Pancreas (tissue), 10 donors: Measurements from ENCODE around the gene ABAT. TPM values are rescaled to one million over a fixed set of nuclear protein-coding genes. Genes with fewer than 3 reads are reported as not detected.

Experiments
- ATAC-seq, 4 donors: fragments of 200-7000 bp; cut with Tn5 transposase; one replicate each; pipeline versions ENCODE4 v1.8.0 to v1.9.1; 2020; ENCODE audit warnings: mild to moderate bottlenecking in 4 of 4, moderate library complexity in 4 of 4
- DNase-seq, 6 donors: peaks; one replicate each; pipeline ENCODE4 v3.0.0-alpha.2; 2020
- FAIRE-seq: peaks from 2 replicates; lab custom pipeline; 2012; peaks lifted over from hg19 to GRCh38; lab: Jason Lieb, UNC
- H3K27ac ChIP-seq, 4 donors: fragments of 200-600 bp; sonication (generic); 1 replicate in 3 of 4; 2 replicates in 1 of 4; pipeline versions ENCODE4 v1.5.0 to v1.8.0; 2020
- H3K27me3 ChIP-seq, 4 donors: fragments of 200-600 bp; one replicate each; pipeline ENCODE4 v1.8.0; 2021
- H3K36me3 ChIP-seq, 3 donors: fragments of 200-600 bp; sonication (generic) in 1 of 3; one replicate each; pipeline versions ENCODE4 v1.5.0 to v1.8.0; 2020 to 2021
- H3K4me1 ChIP-seq, 3 donors: fragments of 200-600 bp; one replicate each; pipeline ENCODE4 v1.8.0; 2021
- H3K4me3 ChIP-seq, 4 donors: fragments of 200-600 bp; sonication (generic) in 2 of 4; one replicate each; pipeline versions ENCODE4 v1.5.0 to v1.8.0; 2020 to 2021
- H3K9me3 ChIP-seq, 4 donors: fragments of 200-600 bp; one replicate each; pipeline ENCODE4 v1.8.0; 2021
- CTCF ChIP-seq, 4 donors: fragments of 200-600 bp; sonication (generic) in 3 of 4; IDR thresholded peaks; one replicate each; pipeline versions ENCODE4 v1.5.0 to v1.8.0; 2021; ENCODE audit warnings: antibody characterized with exemption in 4 of 4
- WGBS, 2 donors: extraction: QIAGEN DNeasy Blood & Tissue Kit; methylation state at CpG; one replicate each; pipeline ENCODE4 v1.1.7; 2013; 5-methylcytosine and 5-hydroxymethylcytosine counted together
- intact Hi-C, 3 donors: fragments of 100-400 bp; cut with DNase I; formaldehyde crosslinking; loops; one replicate each; pipeline versions ENCODE4 v1.11.1 to v1.14.2; 2022
- polyA plus RNA-seq, 2 donors: library from polyadenylated mRNA; stranded (reverse); fragments of 200-250 nt; gene quantifications; one replicate each; pipeline ENCODE4 v1.2.3, GENCODE V29; 2013
- total RNA-seq, 6 donors: library from RNA; stranded (reverse); fragmentation: NEBNext Ultra II Directional in 4 of 6; extraction: Animal tissue kit (Norgen Biotek cat#: 25700) in 4 of 6; gene quantifications; one replicate each; pipeline versions ENCODE4 v1.2.1 to v1.2.4, GENCODE V29; 2021 to 2023
- donor health status: healthy with polysubstance abuse.
- donor health status: DM: no; HTN: no; CAD: no; lungs with moderate emphysema.
- donor health status: DM: no; HTN: no; CAD: no.
- donor health status: control.
- donor health status: control.
- donor health status: Bipolar disorder and iron deficiency.
- donor health status: DM: yes; HTN: yes; CAD: no.
- donor health status: DM: no; HTN: no; CAD: no.
- donor health status: DM: no; HTN: no; CAD: no.
- donor health status: DM: yes; HTN: yes; CAD: no.

ABAT gene
- total and polyA plus RNA-seq, 8 donors: 21.5 to 50.2 (median 29.1) TPM

- H3K27ac ChIP-seq: no peak overlapping the region
- WGBS, 2 donors: 95% methylated on average over 16 of the region's 16 CpGs
- peaks cover 4 to 42% (median 20%) of the 10 kb centered on the region in 3 donors for H3K36me3 ChIP-seq
- FAIRE-seq: no peak
- intact Hi-C loops: no loop called here
- no peak overlapping the region for H3K4me3 ChIP-seq
- H3K27me3 ChIP-seq: no peaks in the 10 kb centered on the region
- DNase-seq: no peak
- H3K4me1 ChIP-seq: no peaks in the 10 kb centered on the region
- no peak for ATAC-seq
- no peaks in the 10 kb centered on the region for H3K9me3 ChIP-seq
- TF ChIP-seq CTCF (IDR thresholded peaks at IDR 0.05): no peak
Observed at GRCh38 chr16:8628981-8629725, 45.3 kb upstream of the ABAT start.

- intact Hi-C loops: no loop called here
- H3K9me3 ChIP-seq: no peaks in the 10 kb centered on the region
Observed at GRCh38 chr16:8630255-8630953, 44.0 kb upstream of the ABAT start.

GRCh38 chr16:8631373-8631772 lies 43.0 kb upstream of the ABAT start:
- Histone ChIP-seq H3K27me3 (no peaks in the 10 kb centered on the region), H3K4me1 (no peaks in the 10 kb centered on the region), H3K27ac (peak overlapping the region in 1 of 4 donors; percentile 50), H3K36me3 (peaks cover 4 to 46% (median 20%) of the 10 kb centered on the region in 3 donors), H3K9me3 (no peaks in the 10 kb centered on the region), H3K4me3 (no peak overlapping the region)
- no peak for DNase-seq
- 89 to 93% methylated on average over 9 of the region's 9 CpGs for WGBS, 2 donors
- intact Hi-C loops: no loop called here
- ATAC-seq: no peak
- no peak for FAIRE-seq
- no peak for TF ChIP-seq CTCF (IDR thresholded peaks at IDR 0.05)

More at GRCh38 chr16:8630255-8630953, 44.0 kb upstream of the ABAT start:
- DNase-seq: no peak
- H3K4me3 ChIP-seq: no peak overlapping the region
- FAIRE-seq: no peak
- no peak overlapping the region for H3K27ac ChIP-seq
- H3K4me1 ChIP-seq: no peaks in the 10 kb centered on the region
- H3K27me3 ChIP-seq: no peaks in the 10 kb centered on the region
- peaks cover 4 to 45% (median 20%) of the 10 kb centered on the region in 3 donors for H3K36me3 ChIP-seq
- TF ChIP-seq CTCF (IDR thresholded peaks at IDR 0.05): no peak
- no peak for ATAC-seq
- WGBS, 2 donors: 86 to 90% methylated on average over 11 of the region's 11 CpGs

GRCh38 chr16:8631818-8632465 lies 42.5 kb upstream of the ABAT start:
- Histone ChIP-seq H3K4me3 (no peak overlapping the region), H3K27ac (peak overlapping the region in 2 of 4 donors; percentile 22 to 50), H3K27me3 (no peaks in the 10 kb centered on the region), H3K36me3 (peaks cover 4 to 47% (median 20%) of the 10 kb centered on the region in 3 donors), H3K9me3 (no peaks in the 10 kb centered on the region), H3K4me1 (no peaks in the 10 kb centered on the region)
- ATAC-seq (no peak), FAIRE-seq (no peak), DNase-seq (no peak)
- intact Hi-C loops: no loop called here
- TF ChIP-seq CTCF (IDR thresholded peaks at IDR 0.05): no peak
- 66 to 70% methylated on average over 15 of the region's 15 CpGs for WGBS, 2 donors
